ENCODE results near the gene FOXO1.

The FOXO1 gene

DNA sequence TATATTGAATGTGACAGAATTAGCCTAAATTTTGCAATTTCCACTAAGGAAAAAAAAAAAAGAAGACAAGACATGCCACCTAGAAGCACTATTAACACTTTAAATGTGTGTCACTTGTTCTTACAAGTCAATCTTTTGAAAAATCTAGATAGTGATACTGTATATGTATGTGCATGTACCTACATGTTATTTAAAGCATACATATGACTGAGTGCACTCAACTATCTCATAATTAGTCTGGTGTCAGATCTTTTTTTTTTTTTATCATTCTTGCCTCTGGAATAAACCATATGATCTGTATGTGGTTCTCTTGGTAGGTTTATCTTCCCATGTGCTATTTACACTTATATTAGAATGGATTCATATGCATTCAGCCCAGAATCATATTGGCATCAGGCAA is 62.3 kb downstream of the FOXO1 start:
- no peak for DNase-seq (ENCODE audit: low read depth)

DNA sequence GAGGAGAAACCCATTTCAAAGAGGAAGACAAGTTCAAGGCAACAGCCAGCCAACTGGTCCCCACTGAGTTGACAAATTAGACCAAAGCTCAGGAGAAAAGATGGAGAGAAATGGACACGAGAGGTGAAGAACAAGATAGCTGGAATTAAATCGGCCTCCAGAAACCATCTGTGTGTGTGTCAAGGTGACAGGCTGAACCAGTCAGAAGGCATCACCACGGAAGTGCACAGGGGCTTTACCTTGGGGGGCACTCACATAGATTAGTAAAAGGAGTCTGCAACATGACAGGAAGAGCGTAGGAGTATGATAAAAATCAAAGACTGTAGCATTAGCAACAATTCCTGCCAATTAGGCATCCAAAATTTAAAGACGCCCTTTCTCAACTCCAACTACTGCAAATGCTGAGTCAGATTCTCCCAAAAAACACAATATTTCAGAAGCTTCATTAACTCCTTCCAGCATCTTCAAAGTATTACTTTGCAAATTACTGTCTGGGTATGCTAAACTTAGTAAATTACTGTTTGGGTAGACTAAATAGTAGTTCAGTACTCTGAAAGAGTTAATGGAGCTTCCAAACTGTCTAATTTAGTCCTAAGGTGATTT is 66.2 kb downstream of the FOXO1 start:
- no peak for DNase-seq (ENCODE audit: low read depth)

DNA sequence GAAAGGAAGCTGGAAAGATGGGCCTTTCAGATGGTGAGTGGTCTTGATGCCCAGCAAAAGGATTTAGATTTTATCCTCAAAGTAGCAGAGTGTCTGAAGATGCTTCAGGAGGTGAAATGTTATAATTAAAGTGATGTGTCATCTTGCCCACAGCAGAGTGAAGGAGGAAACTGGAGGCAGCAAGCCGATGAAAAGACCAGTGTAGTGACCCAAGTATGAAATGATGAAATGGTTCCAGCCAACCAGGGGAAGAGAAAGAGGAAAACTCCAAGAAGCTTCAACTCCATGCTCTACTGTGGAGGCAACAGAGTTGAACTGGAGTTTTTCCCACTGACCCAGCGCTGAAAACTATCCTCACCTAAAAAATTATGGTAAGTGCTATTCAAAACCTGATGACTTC is 66.7 kb downstream of the FOXO1 start:
- no peak for DNase-seq (ENCODE audit: low read depth)

DNA sequence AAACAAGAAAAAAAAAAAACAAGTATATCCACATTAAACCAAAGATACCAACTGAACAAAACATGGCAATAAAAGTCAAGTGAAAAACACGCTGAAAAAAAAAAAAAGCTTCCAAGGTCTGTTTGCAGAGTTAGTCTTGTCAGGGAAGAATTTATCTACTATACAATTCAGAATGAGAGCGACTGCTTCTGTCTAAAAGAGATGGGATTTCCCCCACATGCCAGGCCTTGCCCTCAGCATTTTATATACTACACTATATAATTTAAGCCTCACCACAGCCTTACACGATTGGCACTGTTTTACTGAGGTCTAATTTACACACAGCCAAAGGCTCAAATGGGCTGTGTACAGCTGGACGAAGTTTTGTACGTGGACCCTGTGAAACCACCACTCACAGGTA is 67.3 kb downstream of the FOXO1 start:
- no peak for DNase-seq (ENCODE audit: low read depth)

DNA sequence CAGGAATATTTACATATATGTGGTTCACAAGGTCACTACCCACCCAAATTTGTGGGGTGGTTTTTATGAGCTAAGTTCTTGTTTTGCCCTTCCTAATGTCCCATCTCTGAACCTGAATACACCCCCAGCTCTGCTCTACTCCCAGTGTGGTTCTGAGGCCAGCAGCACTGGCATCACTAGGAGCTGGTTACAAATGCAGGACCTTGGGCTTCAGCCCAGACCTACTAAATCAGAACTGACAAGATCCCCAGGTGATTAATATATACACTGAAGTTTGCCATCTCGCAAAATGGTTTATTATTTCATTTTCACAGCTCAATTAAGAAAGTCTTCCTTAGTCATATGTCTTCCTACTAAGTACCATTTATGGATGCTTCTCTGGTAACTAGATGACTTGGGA is 67.9 kb downstream of the FOXO1 start:
- no peak for DNase-seq (ENCODE audit: low read depth)

DNA sequence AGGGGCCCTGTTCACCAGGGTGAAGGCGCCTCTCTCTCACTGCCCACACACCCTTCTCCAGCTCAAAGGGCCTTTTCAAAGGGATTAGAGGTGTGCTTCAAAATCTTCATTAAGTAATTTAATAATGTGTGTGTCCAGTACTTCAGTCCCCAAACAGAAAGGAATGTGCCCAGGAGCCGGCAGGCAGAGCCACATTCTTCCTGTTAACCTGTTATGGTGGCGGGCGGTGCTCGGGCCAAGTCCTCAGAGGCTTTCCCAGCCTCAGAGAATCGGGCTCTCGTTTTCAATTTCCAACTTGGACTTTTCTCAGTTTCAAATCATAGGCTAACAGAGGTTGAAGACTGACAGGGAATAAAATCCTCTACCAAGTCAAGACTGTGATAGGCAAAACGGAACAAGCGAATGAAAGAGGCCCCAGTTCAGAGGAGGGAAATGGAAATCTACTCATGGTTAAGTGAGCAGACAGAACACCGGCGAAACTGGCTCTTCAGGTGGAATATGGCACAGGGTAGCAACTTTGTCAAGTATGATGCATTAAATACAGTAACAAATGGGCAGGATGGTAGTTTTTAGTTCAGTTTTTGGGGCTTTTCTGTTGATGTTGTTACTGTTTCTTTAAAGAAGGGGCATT is 68.6 kb downstream of the FOXO1 start:
- DNase-seq (ENCODE audit: low read depth): no peak

DNA sequence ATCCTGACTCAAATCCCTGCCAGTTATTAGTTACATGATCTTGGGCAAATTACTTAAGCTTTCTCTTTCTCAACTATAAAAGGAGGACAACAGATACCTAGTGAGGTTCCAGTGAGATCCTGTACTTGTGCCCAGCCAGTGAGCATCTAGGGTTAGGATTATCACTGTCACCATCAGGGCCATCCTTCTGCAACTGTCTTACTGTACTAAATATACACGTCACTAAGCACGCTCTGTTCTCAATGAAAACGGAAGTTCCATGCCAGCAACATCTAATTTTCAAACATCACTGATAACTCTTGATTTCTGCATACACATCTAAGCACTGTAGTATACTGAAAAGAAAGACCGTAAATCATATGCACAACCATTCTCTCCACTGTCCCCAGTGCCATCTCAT is 70.0 kb downstream of the FOXO1 start:
- DNase-seq (ENCODE audit: low read depth): no peak

DNA sequence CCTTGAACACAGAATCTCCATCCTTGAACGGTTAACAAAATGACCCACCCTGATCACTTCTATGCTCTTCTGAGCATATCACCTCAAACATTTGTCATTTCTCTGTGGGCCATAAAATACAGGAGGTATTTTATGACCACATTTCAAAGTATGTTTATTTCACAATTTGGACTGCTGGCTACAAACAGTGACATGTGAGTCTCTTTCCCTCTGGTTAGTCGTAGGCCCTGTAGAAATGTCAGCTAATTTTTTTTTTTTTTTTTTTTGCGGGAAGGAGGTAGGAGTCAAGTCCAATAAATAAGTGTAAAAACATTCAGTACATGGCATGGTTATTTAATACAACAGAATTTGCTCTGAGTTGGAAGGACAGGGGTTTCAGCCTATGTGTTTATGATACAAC is 70.7 kb downstream of the FOXO1 start:
- DNase-seq (ENCODE audit: low read depth): peak; percentile 27

DNA sequence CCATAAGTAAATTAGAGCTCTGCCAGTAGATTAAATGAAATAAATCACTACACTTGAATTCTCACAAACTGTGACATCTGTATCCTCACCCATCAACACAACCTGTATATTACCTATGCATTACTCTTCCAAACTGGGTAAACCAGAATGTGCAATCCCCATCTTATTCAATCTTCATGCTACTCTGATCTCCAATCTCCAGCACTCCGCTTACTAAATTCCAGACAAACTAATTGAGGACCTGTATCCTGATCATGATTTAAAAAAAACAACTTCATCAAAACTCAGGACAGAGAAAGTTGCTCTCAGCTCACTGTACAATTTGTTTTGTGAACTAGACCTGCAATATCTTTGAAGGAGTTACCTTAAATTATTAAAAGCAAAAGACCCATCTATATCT is 74.4 kb downstream of the FOXO1 start:
- DNase-seq (ENCODE audit: low read depth): no peak

DNA sequence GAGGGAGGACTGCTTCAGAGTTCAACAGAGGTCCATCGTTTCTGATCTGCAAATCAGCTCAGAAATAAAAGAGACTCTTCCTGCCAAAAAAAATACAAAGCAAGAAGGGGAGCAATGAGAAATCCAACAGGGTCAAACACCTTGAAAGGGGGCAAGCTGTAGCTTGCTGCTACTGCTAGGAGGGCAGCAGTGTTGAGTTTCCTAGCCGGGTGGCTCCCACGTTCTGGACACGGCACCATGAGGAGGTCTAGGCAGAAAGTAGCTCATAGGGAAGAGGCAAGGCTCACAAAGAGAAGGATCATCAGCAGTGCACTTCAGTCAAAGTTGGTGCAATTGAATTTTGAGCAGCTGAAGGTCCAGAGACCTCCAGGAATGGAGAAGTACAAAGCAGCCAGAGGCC is 75.3 kb downstream of the FOXO1 start:
- DNase-seq (ENCODE audit: low read depth): no peak

DNA sequence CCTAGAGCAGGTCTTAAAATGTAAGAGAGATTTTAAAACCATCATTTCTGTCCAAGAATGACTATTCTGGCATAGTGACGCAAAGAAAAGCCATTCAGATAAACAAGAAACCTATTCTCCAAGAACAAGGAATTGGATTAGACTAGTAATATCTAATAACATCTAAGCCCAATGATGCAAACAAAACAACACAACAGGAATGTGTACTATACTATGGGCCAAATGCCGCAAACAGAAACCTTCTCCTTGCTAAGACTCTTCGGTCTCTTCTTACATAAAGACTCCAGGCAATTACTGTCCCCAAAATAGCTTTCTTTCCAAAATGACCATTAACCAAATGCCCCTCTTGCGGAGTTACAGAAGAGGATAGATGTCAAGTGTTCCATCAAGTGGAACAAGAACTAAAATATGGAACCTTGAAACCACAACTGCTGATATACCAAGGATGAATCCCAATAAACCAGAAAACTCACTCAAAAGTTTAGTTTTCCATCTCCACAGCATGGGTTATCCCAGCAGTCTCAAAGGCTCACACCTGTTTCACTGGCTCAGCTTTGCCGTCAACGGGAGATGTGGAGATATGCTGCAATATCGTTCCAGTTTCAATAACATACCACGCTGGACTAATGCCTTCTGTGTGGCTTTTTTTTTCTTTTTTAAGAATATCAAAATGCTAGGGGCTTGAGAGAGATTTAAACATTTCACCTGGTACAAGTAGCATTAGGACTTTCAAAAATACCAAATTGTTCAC is 76.2 kb downstream of the FOXO1 start:
- DNase-seq (ENCODE audit: low read depth): peak; percentile 36

DNA sequence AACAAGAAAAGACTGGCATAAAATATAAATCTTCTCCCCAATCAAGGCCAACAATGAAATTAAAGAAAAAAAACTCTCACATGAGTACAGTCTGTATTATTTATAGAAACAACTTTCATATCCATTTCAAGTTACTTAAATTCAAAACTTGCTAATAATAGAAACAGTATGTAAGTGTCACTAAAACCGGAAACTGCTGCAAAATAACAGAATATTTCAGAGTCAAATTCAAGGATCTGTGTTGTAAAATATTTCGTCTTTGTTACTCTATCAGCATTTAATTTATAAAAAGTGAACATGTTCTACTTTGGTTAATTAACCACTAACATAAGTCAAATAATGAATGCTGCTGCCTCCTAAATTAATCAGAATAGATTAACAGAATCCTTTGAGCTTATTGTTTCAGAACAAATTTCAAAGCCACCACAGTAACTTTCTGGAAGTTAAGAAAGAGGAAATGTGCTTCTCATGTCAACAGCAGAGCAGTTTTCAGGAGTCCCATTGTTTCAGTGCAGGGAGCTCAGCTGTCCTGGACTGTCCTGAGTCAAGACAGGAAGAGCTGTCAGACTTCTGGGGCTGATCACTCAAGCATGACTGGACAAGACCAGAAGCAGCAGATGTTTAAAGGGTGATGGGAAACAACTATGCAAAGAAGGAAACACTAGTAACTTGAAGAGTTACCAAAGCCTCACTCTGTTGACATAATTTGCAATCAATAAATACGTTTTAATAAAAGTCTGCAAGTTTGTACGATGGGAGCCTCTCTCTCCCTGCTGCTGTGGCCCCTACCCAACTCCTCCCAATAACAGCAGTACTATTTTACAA is 76.9 kb downstream of the FOXO1 start:
- DNase-seq (ENCODE audit: low read depth): peak; percentile 56

DNA sequence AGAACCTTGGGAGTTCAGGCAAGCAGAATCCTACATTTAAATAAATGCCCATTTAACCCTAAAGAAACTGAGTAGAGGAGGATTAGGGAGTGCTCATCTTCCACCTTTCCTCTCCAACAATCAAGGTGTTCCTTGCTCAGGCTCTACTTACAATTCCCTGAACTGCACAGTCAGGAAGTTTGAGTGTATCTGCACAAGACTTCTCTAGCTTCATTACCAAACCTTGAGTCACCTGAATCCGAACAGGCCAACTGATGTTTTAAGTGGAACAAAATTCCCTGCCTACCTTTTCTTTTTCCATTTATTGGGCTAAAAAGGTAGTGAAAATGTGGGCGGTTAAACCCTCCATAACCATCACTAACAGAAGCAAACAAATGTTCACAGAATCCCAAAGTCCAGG is 78.3 kb downstream of the FOXO1 start:
- no peak for DNase-seq (ENCODE audit: low read depth)

DNA sequence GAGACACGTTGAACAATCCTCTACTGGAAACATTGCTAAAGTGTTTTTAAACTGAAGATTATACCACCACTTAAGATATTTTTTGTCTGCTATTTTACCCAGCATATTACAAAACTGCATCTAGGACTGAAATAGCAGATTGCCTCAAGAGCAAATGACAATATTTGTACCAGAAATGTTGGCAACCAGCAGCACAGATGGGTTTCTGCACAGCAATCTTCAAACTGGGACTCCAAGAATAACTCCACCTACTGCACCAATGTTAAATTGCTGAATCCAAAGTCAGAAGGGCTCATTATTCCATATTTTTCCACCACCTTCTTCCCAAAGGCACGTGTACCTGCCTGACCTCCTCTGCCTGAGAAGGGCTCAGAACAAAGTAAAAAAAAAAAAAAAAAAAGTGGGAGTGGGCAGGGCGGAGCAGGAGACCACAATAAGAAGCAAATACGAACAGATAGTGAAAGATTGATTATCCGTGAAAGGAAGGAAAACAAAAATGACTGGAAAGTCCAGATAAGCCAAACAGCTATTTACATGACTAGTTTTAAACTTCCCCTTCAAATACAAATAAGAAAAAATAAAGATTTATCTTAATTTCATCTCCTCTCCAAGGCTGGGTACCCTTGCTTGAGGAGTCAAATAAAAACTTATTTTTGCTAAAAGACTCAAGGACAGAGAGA is 79.4 kb downstream of the FOXO1 start:
- DNase-seq (ENCODE audit: low read depth): peak; percentile 68

DNA sequence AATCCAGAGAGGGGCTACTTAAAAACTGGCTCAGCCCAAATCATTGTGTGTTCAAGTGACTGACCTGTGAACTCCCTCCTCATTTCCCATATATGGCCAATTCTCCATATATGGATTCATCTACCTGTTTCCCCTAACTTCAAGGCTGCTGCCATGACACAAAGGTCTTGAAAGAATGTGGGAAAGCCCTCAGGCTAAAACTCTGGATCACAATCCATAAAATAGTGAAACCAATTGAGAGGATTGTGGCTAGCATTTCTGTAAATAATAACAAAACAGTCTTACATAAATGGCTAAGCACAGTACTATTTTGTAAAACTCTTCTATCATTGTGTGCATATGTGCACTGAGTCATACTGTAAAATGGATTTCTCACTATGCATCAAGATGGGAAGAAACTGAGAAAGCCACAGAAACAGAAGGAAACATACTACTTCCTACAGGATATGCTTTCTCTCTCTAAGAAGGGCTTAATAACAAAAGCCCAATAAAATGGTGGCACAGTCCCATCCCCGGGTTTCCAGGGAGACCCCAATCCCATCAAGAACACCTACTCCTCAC is 80.5 kb downstream of the FOXO1 start:
- no peak for DNase-seq (ENCODE audit: low read depth)

DNA sequence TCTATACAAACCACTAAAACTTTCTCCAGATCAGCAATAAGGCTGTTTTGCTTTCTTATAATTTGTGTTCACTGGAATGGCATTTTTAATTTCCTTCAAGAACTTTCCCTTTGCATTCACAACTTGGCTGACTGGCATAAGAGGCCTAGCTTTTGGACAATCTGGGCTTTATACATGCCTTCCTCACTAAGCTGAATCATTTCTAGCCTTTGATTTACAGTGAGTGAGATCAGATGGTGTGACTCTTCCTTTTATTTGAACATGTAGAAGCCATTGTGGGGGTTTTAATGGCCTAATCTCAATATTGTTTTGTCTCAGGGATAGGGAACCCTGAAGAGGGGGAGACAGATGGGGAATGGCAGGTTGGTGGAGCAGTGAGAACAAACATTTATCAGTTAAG is 82.7 kb downstream of the FOXO1 start:
- DNase-seq (ENCODE audit: low read depth): no peak

DNA sequence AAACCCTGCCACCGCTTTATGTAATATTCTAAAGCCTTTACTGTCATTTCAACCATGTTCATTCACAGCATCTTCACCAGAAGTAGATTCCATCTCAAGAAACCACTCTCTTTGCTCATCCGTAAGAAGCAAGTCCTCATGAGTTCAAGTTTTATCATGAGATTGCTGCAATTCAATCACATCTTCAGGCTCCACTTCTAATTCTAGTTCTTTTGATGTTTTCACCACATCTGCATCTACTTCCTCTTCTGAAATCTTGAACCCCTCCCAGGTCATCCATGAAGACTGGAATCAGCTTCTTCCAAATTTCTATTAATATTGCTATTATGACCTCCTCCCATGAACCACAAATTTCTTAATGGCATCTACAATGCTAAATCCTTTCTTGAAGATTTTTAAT is 83.9 kb downstream of the FOXO1 start:
- no peak for DNase-seq (ENCODE audit: low read depth)

DNA sequence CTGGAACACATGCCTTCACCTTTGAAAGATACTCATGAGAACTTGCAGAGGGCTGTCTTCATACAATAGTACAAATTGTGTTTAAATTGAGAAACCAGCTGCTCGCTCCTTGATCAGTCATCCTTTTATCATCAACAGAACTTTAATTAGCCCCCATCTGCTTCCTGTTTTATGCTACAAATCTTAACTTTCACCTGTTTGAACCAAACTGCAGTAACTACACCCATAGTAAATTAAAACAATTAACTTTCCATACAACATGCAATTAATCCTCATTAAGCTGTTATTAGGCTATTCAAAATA is 85.2 kb downstream of the FOXO1 start:
- no peak for DNase-seq (ENCODE audit: low read depth)

DNA sequence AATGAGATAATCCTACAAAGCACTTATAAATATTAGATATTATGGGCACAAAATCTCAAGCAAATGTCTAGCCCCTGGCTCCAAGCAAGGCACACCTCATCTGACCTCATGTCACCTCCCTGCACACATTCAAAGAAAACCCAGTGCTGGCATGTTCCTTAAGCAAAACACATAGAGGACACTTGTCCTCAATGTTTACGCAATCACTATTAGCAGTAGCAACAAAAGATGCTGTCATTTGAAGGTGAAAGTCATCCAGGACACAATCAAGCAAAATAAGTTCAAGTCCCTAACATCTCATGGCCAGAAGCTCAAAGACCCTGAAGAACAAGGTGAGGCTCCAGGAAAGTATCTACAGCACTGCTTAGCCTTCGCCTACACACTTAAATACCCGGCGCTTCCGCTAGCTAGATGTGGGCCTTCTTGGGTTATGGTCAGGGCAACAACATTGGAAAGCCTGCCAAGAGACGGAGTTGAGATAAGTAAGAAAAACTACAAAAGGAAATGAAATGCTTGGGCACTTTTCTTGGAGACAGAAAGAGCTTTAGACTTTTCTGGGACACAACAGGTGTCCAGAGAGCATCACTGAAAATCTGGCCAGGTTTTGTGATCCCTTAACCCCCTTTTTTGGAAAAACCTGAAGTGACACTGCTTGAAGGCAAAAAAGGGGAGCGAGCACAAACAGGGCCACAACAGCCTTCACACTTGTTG is 85.7 kb downstream of the FOXO1 start:
- no peak for DNase-seq (ENCODE audit: low read depth)

DNA sequence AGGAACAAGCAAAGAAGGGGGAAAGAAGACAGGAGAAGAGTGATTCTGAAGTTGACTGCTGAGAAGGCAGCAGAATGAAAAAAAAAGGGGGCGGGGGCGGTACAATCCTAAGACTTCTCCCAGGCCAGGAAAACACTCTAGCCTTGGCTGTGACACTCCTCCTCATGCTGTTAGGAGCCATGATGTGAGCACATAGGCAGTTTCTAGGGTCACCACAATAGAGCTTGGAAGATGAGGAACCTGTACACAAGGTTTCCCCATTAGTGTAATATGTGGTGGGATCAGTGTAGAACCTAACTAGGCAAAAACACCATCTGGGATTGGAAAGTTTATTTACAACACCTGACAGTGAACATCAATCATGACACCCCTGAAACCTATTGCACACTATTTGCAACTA is 86.9 kb downstream of the FOXO1 start:
- no peak for DNase-seq (ENCODE audit: low read depth)

DNA sequence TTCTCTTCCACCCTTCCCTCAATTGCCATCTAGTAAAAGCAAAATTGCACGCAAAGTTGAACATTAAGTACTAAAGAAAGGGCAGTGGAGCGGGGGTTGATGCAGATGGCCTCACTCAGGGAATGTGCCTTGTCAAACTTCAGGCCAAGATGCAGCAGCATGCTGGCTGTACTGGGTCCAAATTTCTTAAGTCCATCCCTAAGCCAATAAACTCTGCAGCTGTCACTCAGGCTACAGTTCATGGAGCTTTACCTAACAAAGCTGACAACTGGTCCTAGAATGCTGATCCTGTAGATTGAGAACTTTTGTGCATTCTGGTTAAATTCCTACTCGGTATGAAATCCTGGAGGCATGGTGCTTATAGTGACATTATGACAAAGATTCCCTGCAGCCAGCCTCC is 88.4 kb downstream of the FOXO1 start:
- no peak for DNase-seq (ENCODE audit: low read depth)
